H9 (cell line): ENCODE results near the gene PBX1. TPM values are rescaled to one million over a fixed set of nuclear protein-coding genes. Genes with fewer than 3 reads are reported as not detected.

ENCODE experiments used
- DNase-seq: peaks from one replicate; pipeline ENCODE4 v3.0.0-alpha.2; 2017
- H2AFZ ChIP-seq: one replicate; pipeline ENCODE4 v1.6.1; 2013; ENCODE audit warnings: mild to moderate bottlenecking, low read length, control low read depth, moderate library complexity
- H2AK5ac ChIP-seq: 2 replicates; pipeline ENCODE4 v1.6.1; 2013; ENCODE audit warnings: low read length, control low read depth, mixed read lengths; ENCODE audit not compliant: insufficient read length
- H2BK120ac ChIP-seq: one replicate; pipeline ENCODE4 v1.6.1; 2013; ENCODE audit warnings: low read depth, mild to moderate bottlenecking, low read length, control low read depth, inconsistent platforms; ENCODE audit not compliant: poor library complexity, severe bottlenecking
- H2BK12ac ChIP-seq: 2 replicates; pipeline ENCODE4 v1.6.1; 2013; ENCODE audit warnings: low read length, control low read depth, mixed read lengths, low read depth; ENCODE audit not compliant: insufficient read length
- H2BK15ac ChIP-seq: 2 replicates; pipeline ENCODE4 v1.6.1; 2013; ENCODE audit warnings: low read depth, low read length, control low read depth
- H2BK20ac ChIP-seq: one replicate; pipeline ENCODE4 v1.6.1; 2013; ENCODE audit warnings: low read depth, mild to moderate bottlenecking, low read length, control low read depth, inconsistent platforms; ENCODE audit not compliant: poor library complexity, severe bottlenecking
- H2BK5ac ChIP-seq: 2 replicates; pipeline ENCODE4 v1.6.1; 2013; ENCODE audit warnings: low read length, control low read depth, mixed read lengths; ENCODE audit not compliant: insufficient read length
- H3K14ac ChIP-seq: 2 replicates; pipeline ENCODE4 v1.6.1; 2013; ENCODE audit warnings: low read length, control low read depth; ENCODE audit not compliant: insufficient read depth
- H3K18ac ChIP-seq: 2 replicates; pipeline ENCODE4 v1.6.1; 2013; ENCODE audit warnings: low read depth, mild to moderate bottlenecking, mixed read lengths, low read length, control low read depth; ENCODE audit not compliant: insufficient read length
- H3K23ac ChIP-seq: 2 replicates; pipeline ENCODE4 v1.6.1; 2013; ENCODE audit warnings: low read length, control low read depth, mixed read lengths, low read depth; ENCODE audit not compliant: insufficient read length
- H3K23me2 ChIP-seq: 2 replicates; pipeline ENCODE4 v1.6.1; 2013; ENCODE audit warnings: low read depth, mild to moderate bottlenecking, mixed read lengths, low read length, control low read depth; ENCODE audit not compliant: insufficient read length, poor library complexity, severe bottlenecking
- H3K27ac ChIP-seq: 2 replicates; pipeline ENCODE4 v1.5.1; 2013; ENCODE audit warnings: low read length, control low read depth, mixed read lengths, low read depth; ENCODE audit not compliant: insufficient read length
- H3K27me3 ChIP-seq: 2 replicates; pipeline ENCODE4 v1.6.1; 2013; ENCODE audit warnings: low read length, control low read depth, inconsistent platforms; ENCODE audit not compliant: insufficient read depth
- H3K4ac ChIP-seq: 2 replicates; pipeline ENCODE4 v1.6.1; 2013; ENCODE audit warnings: low read depth, mild to moderate bottlenecking, control low read depth, inconsistent platforms, low read length, moderate library complexity
- H3K4me1 ChIP-seq: 2 replicates; pipeline ENCODE4 v1.6.1; 2013; ENCODE audit warnings: low read length, control low read depth, inconsistent platforms; ENCODE audit not compliant: insufficient read depth
- H3K4me2 ChIP-seq: 2 replicates; pipeline ENCODE4 v1.6.1; 2013; ENCODE audit warnings: low read length, control low read depth, mixed read lengths; ENCODE audit not compliant: insufficient read length, insufficient read depth
- H3K56ac ChIP-seq: 2 replicates; pipeline ENCODE4 v1.6.1; 2013; ENCODE audit warnings: low read depth, mild to moderate bottlenecking, mixed read lengths, low read length, control low read depth; ENCODE audit not compliant: insufficient read length
- H3K79me1 ChIP-seq: 2 replicates; pipeline ENCODE4 v1.6.1; 2013; ENCODE audit warnings: low read depth, mild to moderate bottlenecking, moderate library complexity, low read length, control low read depth, inconsistent platforms; ENCODE audit not compliant: insufficient read depth, poor library complexity, severe bottlenecking
- H3K79me2 ChIP-seq: 2 replicates; pipeline ENCODE4 v1.6.1; 2013; ENCODE audit warnings: low read length, control low read depth, inconsistent platforms; ENCODE audit not compliant: insufficient read depth
- H3K9ac ChIP-seq: 2 replicates; pipeline ENCODE4 v1.6.1; 2013; ENCODE audit warnings: low read length, control low read depth, mixed read lengths; ENCODE audit not compliant: insufficient read length; ENCODE audit errors: extremely low read depth
- H3K9me3 ChIP-seq: one replicate; pipeline ENCODE4 v1.6.1; 2013; ENCODE audit warnings: low read depth, low read length, inconsistent platforms; ENCODE audit not compliant: control insufficient read depth
- H3T11ph ChIP-seq: one replicate; pipeline ENCODE4 v1.6.1; 2013; ENCODE audit warnings: mild to moderate bottlenecking, low read length, control low read depth, inconsistent platforms
- H4K20me1 ChIP-seq: one replicate; pipeline ENCODE4 v1.6.1; 2013; ENCODE audit not compliant: control insufficient read depth, insufficient read length, insufficient read depth
- H4K5ac ChIP-seq: 2 replicates; pipeline ENCODE4 v1.6.1; 2013; ENCODE audit warnings: low read depth, mild to moderate bottlenecking, mixed read lengths, low read length, control low read depth; ENCODE audit not compliant: insufficient read length
- H4K8ac ChIP-seq: replicated peaks from 2 replicates; pipeline ENCODE4 v1.6.1; 2013; ENCODE audit warnings: low read length, control low read depth, mixed read lengths, low read depth; ENCODE audit not compliant: insufficient read length
- H4K91ac ChIP-seq: 2 replicates; pipeline ENCODE4 v1.6.1; 2013; ENCODE audit warnings: low read depth, mild to moderate bottlenecking, moderate library complexity, mixed read lengths, low read length, control low read depth; ENCODE audit not compliant: insufficient read length
- H3K27ac Mint-ChIP-seq, 3 experiments: 2 replicates in 2 of 3; 3 replicates in 1 of 3; pipeline ENCODE4 v1.8.0; 2020 to 2021; ENCODE audit warnings: mixed read lengths in 3 of 3, mild to moderate bottlenecking in 1 of 3, moderate library complexity in 1 of 3
- H3K27me3 Mint-ChIP-seq: 2 replicates; pipeline ENCODE4 v1.8.0; 2021; ENCODE audit warnings: low read depth, mild to moderate bottlenecking, moderate library complexity, mixed read lengths
- H3K36me3 Mint-ChIP-seq, 3 experiments: 2 replicates in 2 of 3; 3 replicates in 1 of 3; pipeline ENCODE4 v1.8.0; 2020 to 2021; ENCODE audit warnings: low read depth in 3 of 3, mixed read lengths in 3 of 3; ENCODE audit not compliant: insufficient read depth in 1 of 3
- H3K4me1 Mint-ChIP-seq, 2 experiments: 2 replicates each; pipeline ENCODE4 v1.8.0; 2020; ENCODE audit warnings: mixed read lengths in 2 of 2
- H3K4me3 Mint-ChIP-seq, 2 experiments: 2 replicates in 1 of 2; 3 replicates in 1 of 2; pipeline ENCODE4 v1.8.0; 2020 to 2021; ENCODE audit warnings: mild to moderate bottlenecking in 2 of 2, mixed read lengths in 2 of 2, moderate library complexity in 1 of 2
- H3K9me3 Mint-ChIP-seq, 2 experiments: 2 replicates in 1 of 2; 3 replicates in 1 of 2; pipeline ENCODE4 v1.8.0; 2020; ENCODE audit warnings: mild to moderate bottlenecking in 2 of 2, mixed read lengths in 2 of 2, moderate library complexity in 1 of 2
- WGBS: extraction: QIAGEN DNeasy Blood & Tissue Kit; methylation state at CpG from one replicate; pipeline ENCODE4 v1.1.7; 2013; ENCODE audit warnings: missing lambda C conversion rate, low lambda C conversion rate, mixed read lengths; ENCODE audit not compliant: insufficient read length; ENCODE audit errors: extremely low coverage; 5-methylcytosine and 5-hydroxymethylcytosine counted together
- total RNA-seq: library from RNA; stranded (reverse); gene quantifications from 2 replicates; pipeline ENCODE4 v1.2.1, GENCODE V29; 2021
- TF ChIP-seq, protein P1 (sequence below): fragments of 200-600 bp; sonication (generic); conservative IDR thresholded peaks from 3 replicates; pipeline ENCODE4 v1.8.0; 2021; ENCODE audit warnings: antibody characterized with exemption, mild to moderate bottlenecking

The PBX1 gene
- total RNA-seq, 1 experiment from 2014 or later: 142 TPM

DNA sequence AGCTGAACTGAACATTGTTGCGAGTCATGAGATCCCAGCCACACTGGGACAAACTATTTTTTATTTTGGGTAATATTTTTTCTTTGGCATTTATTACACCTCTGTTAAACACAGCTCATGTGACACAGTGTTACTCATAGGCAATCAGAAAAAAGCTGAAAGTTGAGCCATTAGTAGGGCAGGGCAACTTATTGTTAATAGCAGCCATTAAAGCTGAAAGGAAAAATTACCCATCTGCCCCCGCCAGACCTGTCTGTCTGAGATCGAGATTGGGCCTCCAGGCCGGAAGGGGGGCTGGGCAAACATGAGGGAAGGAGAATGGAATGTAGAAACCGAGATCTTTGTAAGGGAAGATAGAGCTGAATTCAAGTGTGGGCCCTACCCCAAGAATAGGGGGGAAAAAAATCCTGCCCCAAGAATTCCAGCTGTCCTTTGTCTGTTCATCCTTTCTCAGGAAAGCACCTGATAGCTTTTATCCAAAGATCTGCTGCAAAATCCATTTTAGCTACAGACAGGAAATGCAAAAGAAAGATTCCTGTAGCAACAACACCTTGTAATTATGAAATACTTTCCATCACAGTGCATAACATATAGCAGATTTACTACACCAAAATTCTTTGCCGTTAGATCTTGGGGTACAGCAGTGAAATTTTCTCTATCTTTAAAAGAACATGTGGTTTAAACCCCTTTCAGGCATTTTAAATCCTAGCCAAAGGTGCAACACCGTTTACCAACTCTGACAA, 212.8 kb downstream of the PBX1 start:
- Histone ChIP-seq H4K20me1 (no peaks in the 10 kb centered on the region), H3K4me2 (no peak overlapping the region), H3K4ac (no peak overlapping the region), H4K5ac (no peak overlapping the region), H3K9ac (no peak overlapping the region), H3K23ac (no peak overlapping the region), H4K8ac (no peak overlapping the region), H3K56ac (no peak overlapping the region), H2BK5ac (no peak overlapping the region), H3K4me1 (no peaks in the 10 kb centered on the region; the same call in 1 of the 2 replicates), H2BK15ac (no peak overlapping the region), H2BK20ac (no peak overlapping the region), H2BK120ac (peak overlapping the region; percentile 16), H2AK5ac (no peak overlapping the region), H3K79me2 (no peaks in the 10 kb centered on the region; the same call in 1 of the 2 replicates), H3K9me3 (no peaks in the 10 kb centered on the region), H4K91ac (no peak overlapping the region), H2BK12ac (no peak overlapping the region), H3K27ac (peak overlapping the region; percentile 19), H2AFZ (no peak overlapping the region), H3K14ac (no peak overlapping the region), H3K79me1 (peaks cover 6% of the 10 kb centered on the region), H3T11ph (no peak overlapping the region), H3K27me3 (no peaks in the 10 kb centered on the region), H3K18ac (no peak overlapping the region), H3K23me2 (no peaks in the 10 kb centered on the region)
- Mint-ChIP-seq H3K27ac (peak overlapping the region; percentile 59 to 76 (median 62); a peak in 6 of 7 replicates), H3K27me3 (no peaks in the 10 kb centered on the region), H3K4me3 (no peak overlapping the region), H3K9me3 (no peaks in the 10 kb centered on the region), H3K4me1 (peaks cover 53 to 62% of the 10 kb centered on the region in 2 experiments), H3K36me3 (peaks cover 0 to 3% (median 0%) of the 10 kb centered on the region in 3 experiments; a peak in 3 of 7 replicates)
- no peak for DNase-seq
- TF ChIP-seq, protein P1, sequence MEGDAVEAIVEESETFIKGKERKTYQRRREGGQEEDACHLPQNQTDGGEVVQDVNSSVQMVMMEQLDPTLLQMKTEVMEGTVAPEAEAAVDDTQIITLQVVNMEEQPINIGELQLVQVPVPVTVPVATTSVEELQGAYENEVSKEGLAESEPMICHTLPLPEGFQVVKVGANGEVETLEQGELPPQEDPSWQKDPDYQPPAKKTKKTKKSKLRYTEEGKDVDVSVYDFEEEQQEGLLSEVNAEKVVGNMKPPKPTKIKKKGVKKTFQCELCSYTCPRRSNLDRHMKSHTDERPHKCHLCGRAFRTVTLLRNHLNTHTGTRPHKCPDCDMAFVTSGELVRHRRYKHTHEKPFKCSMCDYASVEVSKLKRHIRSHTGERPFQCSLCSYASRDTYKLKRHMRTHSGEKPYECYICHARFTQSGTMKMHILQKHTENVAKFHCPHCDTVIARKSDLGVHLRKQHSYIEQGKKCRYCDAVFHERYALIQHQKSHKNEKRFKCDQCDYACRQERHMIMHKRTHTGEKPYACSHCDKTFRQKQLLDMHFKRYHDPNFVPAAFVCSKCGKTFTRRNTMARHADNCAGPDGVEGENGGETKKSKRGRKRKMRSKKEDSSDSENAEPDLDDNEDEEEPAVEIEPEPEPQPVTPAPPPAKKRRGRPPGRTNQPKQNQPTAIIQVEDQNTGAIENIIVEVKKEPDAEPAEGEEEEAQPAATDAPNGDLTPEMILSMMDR: no peak
- no CpG with 5 or more reads among the region's 7 CpGs for WGBS
